Endothelial cell of umbilical vein (primary cell): Measurements from ENCODE around the gene TXNRD1. TPM values are rescaled to one million over a fixed set of nuclear protein-coding genes. Genes with fewer than 3 reads are reported as not detected.

ENCODE experiments used
- BruUV-seq: library from RNA; stranded (reverse); fragments of 400-500 nt; replicated peaks from 2 replicates; lab custom pipeline; 2021; lab: Mats Ljungman, UMichigan
- CTCF ChIA-PET: fragments of 300-600, 350-600 bp; sonication (Branson Sonifier 250); formaldehyde crosslinking; loops from one replicate; lab custom pipeline; 2021; ENCODE audit warnings: antibody characterized with exemption, inconsistent platforms; lab: Charles Lee
- POLR2A ChIA-PET: fragments of 300-600, 350-600 bp; sonication (Branson Sonifier 250); formaldehyde crosslinking; loops from one replicate; lab custom pipeline; 2021; ENCODE audit warnings: antibody characterized with exemption, inconsistent platforms; lab: Charles Lee
- DNase-seq: peaks from one replicate; pipeline ENCODE4 v3.0.0-alpha.2; 2011; ENCODE audit warnings: low read depth, low spot score
- FAIRE-seq: peaks from 2 replicates; lab custom pipeline; 2011; peaks lifted over from hg19 to GRCh38; lab: Jason Lieb, UNC
- H2AFZ ChIP-seq: 2 replicates; pipeline ENCODE4 v1.6.0; 2012; ENCODE audit warnings: low read depth, low read length, control low read depth, inconsistent platforms
- H3K27ac ChIP-seq: 2 replicates; pipeline ENCODE4 v1.5.1; 2011; ENCODE audit warnings: low read depth, mild to moderate bottlenecking, control low read depth, low read length, moderate library complexity; ENCODE audit not compliant: insufficient read depth
- H3K27me3 ChIP-seq, 2 experiments: 2 replicates each; pipeline versions ENCODE4 v1.6.0 to v1.6.1; 2011; ENCODE audit warnings: low read length in 2 of 2, mixed read lengths in 1 of 2; ENCODE audit not compliant: control insufficient read depth in 2 of 2, insufficient read depth in 2 of 2
- H3K36me3 ChIP-seq, 2 experiments: 2 replicates in 1 of 2; 3 replicates in 1 of 2; pipeline ENCODE4 v1.5.1; 2011; ENCODE audit warnings: low read length in 2 of 2, mild to moderate bottlenecking in 1 of 2, moderate library complexity in 1 of 2; ENCODE audit not compliant: control insufficient read depth in 2 of 2, insufficient read depth in 2 of 2; ENCODE audit errors: extremely low read depth in 1 of 2
- H3K4me1 ChIP-seq: 3 replicates; pipeline ENCODE4 v1.5.1; 2011; ENCODE audit warnings: mild to moderate bottlenecking, low read length; ENCODE audit not compliant: control insufficient read depth, insufficient read depth; ENCODE audit errors: extremely low read depth
- H3K4me2 ChIP-seq: 2 replicates; pipeline ENCODE4 v1.6.1; 2011; ENCODE audit warnings: low read length, control low read depth, mixed read lengths; ENCODE audit not compliant: insufficient read depth
- H3K4me3 ChIP-seq, 3 experiments: fragments of 200-600 bp in 1 of 3; sonication (generic), shearing (Covaris generic) in 1 of 3; replicated peaks in 1 of 3; 2 replicates each; pipeline ENCODE4 v1.5.1; 2011 to 2016; ENCODE audit warnings: control low read depth in 3 of 3, low read length in 3 of 3, mild to moderate bottlenecking in 2 of 3, inconsistent platforms in 1 of 3, low read depth in 1 of 3, moderate library complexity in 1 of 3; ENCODE audit not compliant: insufficient read depth in 1 of 3
- H3K79me2 ChIP-seq: 2 replicates; pipeline ENCODE4 v1.6.0; 2012; ENCODE audit warnings: low read length, inconsistent platforms; ENCODE audit not compliant: control insufficient read depth, insufficient read depth
- H3K9ac ChIP-seq: replicated peaks from 2 replicates; pipeline ENCODE3; 2011; ENCODE audit warnings: low read length, control low read depth; ENCODE audit not compliant: insufficient read depth; ENCODE audit errors: extremely low read depth
- H3K9me1 ChIP-seq: replicated peaks from 3 replicates; pipeline ENCODE4 v1.6.0; 2011; ENCODE audit warnings: mild to moderate bottlenecking, low read length; ENCODE audit not compliant: control insufficient read depth, insufficient read depth; ENCODE audit errors: extremely low read depth
- H3K9me3 ChIP-seq: replicated peaks from 2 replicates; pipeline ENCODE4 v1.5.1; 2012; ENCODE audit warnings: low read length, inconsistent platforms; ENCODE audit not compliant: control insufficient read depth, insufficient read depth
- H4K20me1 ChIP-seq: replicated peaks from 2 replicates; pipeline ENCODE3; 2011; ENCODE audit warnings: mild to moderate bottlenecking, low read length; ENCODE audit not compliant: control insufficient read depth, insufficient read depth; ENCODE audit errors: extremely low read depth
- CTCF ChIP-seq, 2 donors: IDR thresholded peaks; 1 replicate in 1 of 2; 2 replicates in 1 of 2; pipeline ENCODE4 v1.5.1; 2011; ENCODE audit warnings: low read length in 2 of 2, mild to moderate bottlenecking in 2 of 2, moderate library complexity in 2 of 2, control low read depth in 1 of 2, inconsistent platforms in 1 of 2, low read depth in 1 of 2; ENCODE audit not compliant: insufficient read depth in 1 of 2; ENCODE audit errors: extremely low read depth in 1 of 2
- FOS ChIP-seq: IDR thresholded peaks from 2 replicates; pipeline ENCODE4 v1.6.1; 2011; ENCODE audit warnings: mild to moderate bottlenecking, low read length, moderate library complexity, borderline replicate concordance; ENCODE audit not compliant: insufficient read depth
- GATA2 ChIP-seq: IDR thresholded peaks from 2 replicates; pipeline ENCODE4 v1.7.0; 2011; ENCODE audit warnings: low read depth, mild to moderate bottlenecking, moderate library complexity, mixed read lengths, low read length; ENCODE audit not compliant: insufficient read length, insufficient read depth
- MYC ChIP-seq: IDR thresholded peaks from one replicate; pipeline ENCODE4 v1.6.1; 2011; ENCODE audit warnings: mild to moderate bottlenecking, low read depth, low read length
- dilution Hi-C: fragments of 300-500 bp; cut with MboI; formaldehyde crosslinking; loops from one replicate; pipeline ENCODE4 v1.15.0; 2019; ENCODE audit warnings: low sequenced_read_pairs; ENCODE audit not compliant: extremely low pct_ligation_motif_present
- intact Hi-C: fragments of 100-400 bp; cut with micrococcal nuclease; formaldehyde crosslinking; loops from one replicate; pipeline ENCODE4 v1.10.0; 2022
- polyA plus RNA-seq, 4 experiments: library from polyadenylated mRNA; depleted of rRNA in 3 of 4; stranded (reverse) in 3 of 4; unstranded in 1 of 4; fragments of >200 nt; gene quantifications; 2 replicates each; pipeline versions ENCODE4 v1.2.1 to v1.2.3, GENCODE V29; 2011 to 2012; ENCODE audit warnings: missing spikeins in 1 of 4
- total RNA-seq: library from RNA; stranded (reverse); gene quantifications from 2 replicates; pipeline ENCODE4 v1.2.3, GENCODE V29; 2021

The TXNRD1 gene
- total and polyA plus RNA-seq, 2 donors (not counting 3 experiments of a cell fraction or from before 2014, with no cell fraction given) = 309 to 566 TPM

GRCh38 chr12:104372061-104372720, 156.6 kb downstream of the TXNRD1 start:
- ChIA-PET POLR2A (no interaction called here), CTCF (interaction anchor here (1.1 to 2.7 kb wide), 2 partner anchors 9 to 505 kb away, joined by 4 to 28 read pairs; no protein-coding TSS in a partner anchor)
- Histone ChIP-seq H2AFZ (no peak overlapping the region), H3K9ac (no peak overlapping the region), H3K9me3 (peaks cover 3% of the 10 kb centered on the region), H3K27me3 (no peaks in the 10 kb centered on the region), H3K27ac (peak overlapping the region; percentile 67), H3K4me3 (no peak overlapping the region), H3K79me2 (no peaks in the 10 kb centered on the region), H3K36me3 (no peaks in the 10 kb centered on the region), H4K20me1 (no peaks in the 10 kb centered on the region), H3K4me2 (peak overlapping the region; percentile 35), H3K9me1 (no peaks in the 10 kb centered on the region), H3K4me1 (peaks cover 20% of the 10 kb centered on the region)
- intact Hi-C loops (loop anchor here (5.0 kb wide), 1 partner anchor 585 kb away; the partner anchor contains the start of gene SLC41A2), dilution Hi-C loops (no loop called here)
- FAIRE-seq = peak; percentile 83
- TF ChIP-seq GATA2 = no peak
- TF ChIP-seq CTCF (IDR thresholded peaks at IDR 0.05; ENCODE audit: extremely low read depth in 1 of 2, insufficient read depth in 1 of 2, low read depth in 1 of 2, low read length in 2 of 2) = no peak
- no peak for TF ChIP-seq MYC
- peak; percentile 43 for TF ChIP-seq FOS
- no TSS peak for BruUV-seq
- DNase-seq = no peak
